IPS-NIHi7 (cell line): ENCODE measurements around the gene USP17L28.
"Not testable (repeated sequence)": the region's sequence is repeated elsewhere in the genome, so short reads cannot be mapped to it uniquely, and the experiment has no call there.

Source experiments
- DNase-seq: peaks from one replicate; pipeline ENCODE4 v3.0.0; 2012; ENCODE audit warnings: mixed read lengths; ENCODE audit errors: extremely low spot score

USP17L28 gene, protein sequence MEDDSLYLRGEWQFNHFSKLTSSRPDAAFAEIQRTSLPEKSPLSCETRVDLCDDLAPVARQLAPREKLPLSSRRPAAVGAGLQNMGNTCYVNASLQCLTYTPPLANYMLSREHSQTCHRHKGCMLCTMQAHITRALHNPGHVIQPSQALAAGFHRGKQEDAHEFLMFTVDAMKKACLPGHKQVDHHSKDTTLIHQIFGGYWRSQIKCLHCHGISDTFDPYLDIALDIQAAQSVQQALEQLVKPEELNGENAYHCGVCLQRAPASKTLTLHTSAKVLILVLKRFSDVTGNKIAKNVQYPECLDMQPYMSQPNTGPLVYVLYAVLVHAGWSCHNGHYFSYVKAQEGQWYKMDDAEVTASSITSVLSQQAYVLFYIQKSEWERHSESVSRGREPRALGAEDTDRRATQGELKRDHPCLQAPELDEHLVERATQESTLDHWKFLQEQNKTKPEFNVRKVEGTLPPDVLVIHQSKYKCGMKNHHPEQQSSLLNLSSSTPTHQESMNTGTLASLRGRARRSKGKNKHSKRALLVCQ

DNA sequence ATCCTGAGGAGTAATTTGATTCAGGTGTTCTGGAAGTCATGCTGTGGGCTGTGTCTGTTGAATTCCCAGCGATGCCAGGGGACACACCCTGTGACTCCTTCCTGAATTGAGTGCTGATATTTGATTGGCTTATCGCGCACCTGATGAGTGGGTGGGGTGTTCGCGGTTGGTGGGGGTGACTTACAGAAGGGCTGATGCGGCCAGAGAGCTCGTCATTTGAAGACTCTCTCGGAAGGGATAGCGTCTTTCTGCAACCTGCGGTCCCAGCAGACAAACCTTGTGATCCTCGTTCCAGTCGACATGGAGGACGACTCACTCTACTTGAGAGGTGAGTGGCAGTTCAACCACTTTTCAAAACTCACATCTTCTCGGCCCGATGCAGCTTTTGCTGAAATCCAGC, at the start of gene USP17L28:
USP17L28 (plus strand) TSS at position 301 of the 400 bp plus-strand sequence; CDS start at position 301, 0 bp downstream.
- DNase-seq = not testable (repeated sequence)

DNA sequence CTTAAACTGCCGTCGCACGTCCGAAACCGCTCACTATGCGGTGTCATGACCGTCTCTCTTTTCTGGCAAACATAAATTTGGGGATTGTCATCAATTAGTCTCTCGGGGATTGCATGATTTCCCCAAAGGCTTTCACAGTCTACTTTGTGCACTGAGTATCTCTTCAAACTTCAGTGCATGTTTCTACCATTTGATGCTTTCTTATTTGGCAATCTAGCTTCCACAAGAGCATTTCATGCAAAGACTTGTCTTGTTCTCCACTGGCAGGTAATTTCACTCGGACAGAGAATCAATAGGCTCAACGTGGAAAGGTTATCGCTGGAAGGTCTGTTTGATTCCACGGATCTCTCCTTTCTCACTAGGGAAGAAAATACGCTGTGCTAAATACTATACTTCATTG, 24.5 kb upstream of the USP17L28 start:
- not testable (repeated sequence) for DNase-seq

DNA sequence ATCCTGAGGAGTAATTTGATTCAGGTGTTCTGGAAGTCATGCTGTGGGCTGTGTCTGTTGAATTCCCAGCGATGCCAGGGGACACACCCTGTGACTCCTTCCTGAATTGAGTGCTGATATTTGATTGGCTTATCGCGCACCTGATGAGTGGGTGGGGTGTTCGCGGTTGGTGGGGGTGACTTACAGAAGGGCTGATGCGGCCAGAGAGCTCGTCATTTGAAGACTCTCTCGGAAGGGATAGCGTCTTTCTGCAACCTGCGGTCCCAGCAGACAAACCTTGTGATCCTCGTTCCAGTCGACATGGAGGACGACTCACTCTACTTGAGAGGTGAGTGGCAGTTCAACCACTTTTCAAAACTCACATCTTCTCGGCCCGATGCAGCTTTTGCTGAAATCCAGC, 23.8 kb upstream of the USP17L28 start, which contains the start of gene USP17L24:
USP17L24 (plus strand) TSS at position 301 of the 400 bp plus-strand sequence; CDS start at position 301, 0 bp downstream.
- not testable (repeated sequence) for DNase-seq

DNA sequence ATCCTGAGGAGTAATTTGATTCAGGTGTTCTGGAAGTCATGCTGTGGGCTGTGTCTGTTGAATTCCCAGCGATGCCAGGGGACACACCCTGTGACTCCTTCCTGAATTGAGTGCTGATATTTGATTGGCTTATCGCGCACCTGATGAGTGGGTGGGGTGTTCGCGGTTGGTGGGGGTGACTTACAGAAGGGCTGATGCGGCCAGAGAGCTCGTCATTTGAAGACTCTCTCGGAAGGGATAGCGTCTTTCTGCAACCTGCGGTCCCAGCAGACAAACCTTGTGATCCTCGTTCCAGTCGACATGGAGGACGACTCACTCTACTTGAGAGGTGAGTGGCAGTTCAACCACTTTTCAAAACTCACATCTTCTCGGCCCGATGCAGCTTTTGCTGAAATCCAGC, 19.1 kb upstream of the USP17L28 start, which contains the start of gene USP17L25:
USP17L25 (plus strand) TSS at position 301 of the 400 bp plus-strand sequence; CDS start at position 301, 0 bp downstream.
- DNase-seq = not testable (repeated sequence)

DNA sequence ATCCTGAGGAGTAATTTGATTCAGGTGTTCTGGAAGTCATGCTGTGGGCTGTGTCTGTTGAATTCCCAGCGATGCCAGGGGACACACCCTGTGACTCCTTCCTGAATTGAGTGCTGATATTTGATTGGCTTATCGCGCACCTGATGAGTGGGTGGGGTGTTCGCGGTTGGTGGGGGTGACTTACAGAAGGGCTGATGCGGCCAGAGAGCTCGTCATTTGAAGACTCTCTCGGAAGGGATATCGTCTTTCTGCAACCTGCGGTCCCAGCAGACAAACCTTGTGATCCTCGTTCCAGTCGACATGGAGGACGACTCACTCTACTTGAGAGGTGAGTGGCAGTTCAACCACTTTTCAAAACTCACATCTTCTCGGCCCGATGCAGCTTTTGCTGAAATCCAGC, 14.3 kb upstream of the USP17L28 start, which contains the start of gene USP17L26:
USP17L26 (plus strand) TSS at position 301 of the 400 bp plus-strand sequence; CDS start at position 301, 0 bp downstream.
- DNase-seq = not testable (repeated sequence)

DNA sequence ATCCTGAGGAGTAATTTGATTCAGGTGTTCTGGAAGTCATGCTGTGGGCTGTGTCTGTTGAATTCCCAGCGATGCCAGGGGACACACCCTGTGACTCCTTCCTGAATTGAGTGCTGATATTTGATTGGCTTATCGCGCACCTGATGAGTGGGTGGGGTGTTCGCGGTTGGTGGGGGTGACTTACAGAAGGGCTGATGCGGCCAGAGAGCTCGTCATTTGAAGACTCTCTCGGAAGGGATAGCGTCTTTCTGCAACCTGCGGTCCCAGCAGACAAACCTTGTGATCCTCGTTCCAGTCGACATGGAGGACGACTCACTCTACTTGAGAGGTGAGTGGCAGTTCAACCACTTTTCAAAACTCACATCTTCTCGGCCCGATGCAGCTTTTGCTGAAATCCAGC, 9.6 kb upstream of the USP17L28 start, which contains the start of gene USP17L5:
USP17L5 (plus strand) TSS at position 301 of the 400 bp plus-strand sequence; CDS start at position 301, 0 bp downstream.
- DNase-seq = not testable (repeated sequence)

DNA sequence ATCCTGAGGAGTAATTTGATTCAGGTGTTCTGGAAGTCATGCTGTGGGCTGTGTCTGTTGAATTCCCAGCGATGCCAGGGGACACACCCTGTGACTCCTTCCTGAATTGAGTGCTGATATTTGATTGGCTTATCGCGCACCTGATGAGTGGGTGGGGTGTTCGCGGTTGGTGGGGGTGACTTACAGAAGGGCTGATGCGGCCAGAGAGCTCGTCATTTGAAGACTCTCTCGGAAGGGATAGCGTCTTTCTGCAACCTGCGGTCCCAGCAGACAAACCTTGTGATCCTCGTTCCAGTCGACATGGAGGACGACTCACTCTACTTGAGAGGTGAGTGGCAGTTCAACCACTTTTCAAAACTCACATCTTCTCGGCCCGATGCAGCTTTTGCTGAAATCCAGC, 4.8 kb upstream of the USP17L28 start, which contains the start of gene USP17L27:
USP17L27 (plus strand) TSS at position 301 of the 400 bp plus-strand sequence; CDS start at position 301, 0 bp downstream.
- not testable (repeated sequence) for DNase-seq

DNA sequence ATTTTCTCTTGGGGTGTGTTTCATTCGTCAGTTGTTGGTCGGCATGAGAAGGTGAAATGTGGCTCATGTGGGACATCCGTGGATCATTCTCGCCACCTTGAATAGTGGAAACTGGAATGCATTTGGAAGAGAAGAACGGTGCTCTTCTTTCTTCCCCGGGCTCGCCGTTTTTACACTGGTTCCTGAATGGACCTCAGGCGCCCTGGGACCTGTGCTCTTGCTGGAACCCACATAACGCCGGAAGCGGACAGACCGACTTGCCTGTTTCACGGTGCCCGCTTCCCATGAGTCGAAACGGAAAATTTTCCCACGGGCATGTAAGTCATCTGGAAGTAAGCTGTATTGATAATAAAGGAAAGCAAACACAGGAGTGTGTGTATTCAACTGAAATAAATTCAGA, 2.2 kb downstream of the USP17L28 start:
- DNase-seq = not testable (repeated sequence)

DNA sequence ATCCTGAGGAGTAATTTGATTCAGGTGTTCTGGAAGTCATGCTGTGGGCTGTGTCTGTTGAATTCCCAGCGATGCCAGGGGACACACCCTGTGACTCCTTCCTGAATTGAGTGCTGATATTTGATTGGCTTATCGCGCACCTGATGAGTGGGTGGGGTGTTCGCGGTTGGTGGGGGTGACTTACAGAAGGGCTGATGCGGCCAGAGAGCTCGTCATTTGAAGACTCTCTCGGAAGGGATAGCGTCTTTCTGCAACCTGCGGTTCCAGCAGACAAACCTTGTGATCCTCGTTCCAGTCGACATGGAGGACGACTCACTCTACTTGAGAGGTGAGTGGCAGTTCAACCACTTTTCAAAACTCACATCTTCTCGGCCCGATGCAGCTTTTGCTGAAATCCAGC, 4.6 kb downstream of the USP17L28 start, which contains the start of gene USP17L29:
USP17L29 (plus strand) TSS at position 301 of the 400 bp plus-strand sequence; CDS start at position 301, 0 bp downstream.
- not testable (repeated sequence) for DNase-seq

DNA sequence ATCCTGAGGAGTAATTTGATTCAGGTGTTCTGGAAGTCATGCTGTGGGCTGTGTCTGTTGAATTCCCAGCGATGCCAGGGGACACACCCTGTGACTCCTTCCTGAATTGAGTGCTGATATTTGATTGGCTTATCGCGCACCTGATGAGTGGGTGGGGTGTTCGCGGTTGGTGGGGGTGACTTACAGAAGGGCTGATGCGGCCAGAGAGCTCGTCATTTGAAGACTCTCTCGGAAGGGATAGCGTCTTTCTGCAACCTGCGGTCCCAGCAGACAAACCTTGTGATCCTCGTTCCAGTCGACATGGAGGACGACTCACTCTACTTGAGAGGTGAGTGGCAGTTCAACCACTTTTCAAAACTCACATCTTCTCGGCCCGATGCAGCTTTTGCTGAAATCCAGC, 14.1 kb downstream of the USP17L28 start, which contains the start of gene USP17L30:
USP17L30 (plus strand) TSS at position 301 of the 400 bp plus-strand sequence; CDS start at position 301, 0 bp downstream.
- not testable (repeated sequence) for DNase-seq

DNA sequence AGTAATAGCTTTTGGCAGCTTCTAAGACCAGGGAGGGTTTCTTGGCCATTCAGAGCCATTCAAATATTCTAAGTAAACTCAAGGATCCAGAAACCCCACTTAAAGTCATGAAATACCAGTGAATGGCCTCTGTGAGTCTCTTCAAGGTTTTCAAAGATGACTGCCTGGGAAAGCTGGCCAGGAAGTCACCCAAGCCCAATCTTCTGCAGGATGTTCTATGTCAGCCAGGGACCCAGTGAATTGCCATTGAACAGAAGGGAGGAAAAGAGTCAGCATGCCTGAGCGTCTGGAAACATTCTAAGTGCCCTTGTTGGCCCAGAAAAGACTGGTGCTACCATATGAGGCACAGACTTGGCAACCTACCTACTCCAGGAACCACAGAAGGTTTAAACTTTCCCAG, 31.2 kb downstream of the USP17L28 start:
- not testable (repeated sequence) for DNase-seq

DNA sequence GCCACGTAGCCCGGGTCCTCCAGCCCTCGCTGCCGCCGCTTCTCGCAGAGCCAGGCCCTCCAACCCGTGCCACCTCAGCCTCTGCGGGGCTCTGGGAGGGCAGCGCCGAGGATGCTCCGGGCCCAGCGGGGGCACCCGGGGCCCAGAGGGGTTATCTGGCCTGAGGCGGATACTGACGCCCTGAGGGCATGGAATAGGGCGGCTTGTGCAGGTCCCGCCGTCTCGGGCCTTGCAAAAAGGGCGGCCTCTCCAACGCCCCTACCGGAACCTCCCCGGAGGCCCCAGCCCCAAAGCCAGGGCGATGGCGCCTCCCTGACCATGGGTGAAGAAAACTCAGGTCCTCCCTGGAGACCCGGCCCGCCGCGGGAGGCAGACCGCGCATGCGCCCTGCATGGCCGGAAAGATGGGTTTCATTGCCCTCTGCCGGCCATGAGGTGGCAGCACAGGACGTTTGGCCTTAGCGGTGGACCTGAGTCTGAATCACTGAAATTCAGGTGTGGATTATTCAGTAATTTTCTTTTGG, 32.4 kb downstream of the USP17L28 start:
- DNase-seq = peak; percentile 10

DNA sequence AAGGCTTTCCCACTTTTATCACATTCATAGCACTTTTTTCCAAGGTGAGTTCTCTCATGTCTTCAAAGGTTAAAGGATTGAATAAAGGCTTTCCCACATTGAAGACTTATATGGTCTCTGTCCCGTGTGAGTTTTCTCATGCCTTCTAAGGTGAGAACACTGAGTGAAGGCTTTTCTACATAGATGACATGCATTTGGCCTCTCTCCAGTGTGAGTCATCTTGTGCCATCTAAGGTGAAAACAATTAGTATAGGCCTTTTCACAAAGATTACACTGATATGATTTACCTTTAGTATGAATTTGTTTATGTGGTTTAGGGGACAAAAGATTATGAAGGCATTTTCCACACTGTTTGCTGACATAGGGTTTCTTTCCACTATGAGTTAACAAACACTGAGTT, 35.4 kb downstream of the USP17L28 start:
- no peak for DNase-seq

DNA sequence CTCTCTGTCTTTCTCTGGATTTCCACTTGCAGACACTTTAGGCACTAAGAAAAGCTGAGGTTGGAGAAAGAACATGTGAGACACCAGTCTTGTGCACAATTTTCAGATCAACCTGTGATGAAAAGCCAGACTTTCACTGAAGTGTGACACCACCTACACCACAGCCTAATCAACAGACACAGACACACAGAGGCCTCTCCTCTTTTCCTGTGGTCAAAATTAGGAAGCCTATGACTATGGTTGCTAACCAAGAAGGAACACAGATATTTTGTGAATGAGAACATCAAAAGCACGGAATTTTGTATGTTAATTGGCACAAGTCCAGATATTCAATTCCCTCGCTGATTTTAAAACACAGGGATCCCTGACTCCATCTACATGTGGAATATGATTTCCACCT, 40.3 kb downstream of the USP17L28 start:
- DNase-seq = not testable (repeated sequence)
